Measurements from ENCODE around the gene TTLL10. TPM values are rescaled to one million over a fixed set of nuclear protein-coding genes. Genes with fewer than 3 reads are reported as not detected.

Gene TTLL10
- total RNA-seq, 2 experiments from 2014 or later, result not detected

DNA sequence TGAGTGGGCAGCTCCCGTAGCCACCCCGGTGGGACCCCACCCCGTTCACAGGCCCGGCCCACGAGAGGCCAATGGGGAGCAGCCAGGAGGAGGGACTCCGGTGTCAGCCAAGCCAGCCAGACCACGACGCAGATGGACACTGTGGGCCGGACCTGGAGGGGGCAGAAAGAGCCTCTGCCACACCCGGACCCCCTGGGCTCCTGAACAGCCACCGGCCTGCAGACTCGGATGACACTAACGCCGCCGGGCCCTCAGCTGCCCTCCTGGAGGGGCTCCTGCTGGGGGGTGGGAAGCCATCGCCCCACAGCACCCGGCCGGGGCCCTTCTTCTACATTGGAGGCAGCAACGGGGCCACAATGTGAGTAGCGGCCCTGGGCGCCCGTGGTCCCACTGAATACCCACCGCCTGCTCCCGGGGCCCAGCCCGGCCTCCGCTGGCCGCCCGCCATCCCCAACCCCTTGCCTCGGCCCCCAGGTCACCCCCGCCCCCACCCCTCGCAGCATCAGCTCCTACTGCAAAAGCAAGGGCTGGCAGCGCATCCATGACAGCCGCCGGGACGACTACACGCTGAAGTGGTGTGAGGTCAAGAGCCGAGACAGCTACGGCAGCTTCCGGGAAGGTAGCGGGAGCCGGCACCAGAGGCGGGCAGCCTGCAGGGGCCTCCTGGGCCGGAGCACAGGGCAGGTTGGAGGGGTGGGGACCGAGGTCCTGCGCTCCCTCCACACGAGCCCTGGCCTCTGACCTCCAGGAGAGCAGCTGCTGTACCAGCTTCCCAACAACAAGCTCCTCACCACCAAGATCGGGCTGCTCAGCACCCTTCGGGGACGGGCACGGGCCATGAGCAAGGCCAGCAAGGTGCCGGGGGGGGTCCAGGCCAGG, 6.5 kb downstream of the TTLL10 start:
- intact Hi-C loops (cut with micrococcal nuclease), result no loop called here
- CTCF ChIA-PET, result interaction anchor here (0.7 kb wide), 1 partner anchor 51 kb away, joined by 3 read pairs; no protein-coding TSS in a partner anchor

GRCh38 chr1:1181129-1181937, 7.7 kb downstream of the TTLL10 start:
- intact Hi-C loops (cut with micrococcal nuclease), result no loop called here
- Mint-ChIP-seq H3K27me3 (ENCODE audit: low read depth) (peaks cover 4% of the 10 kb centered on the region), H3K36me3 (ENCODE audit: low read depth) (no peaks in the 10 kb centered on the region), H3K9me3 (no peaks in the 10 kb centered on the region), H3K27ac (no peak overlapping the region), H3K4me1 (ENCODE audit: low read depth) (no peaks in the 10 kb centered on the region), H3K4me3 (no peak overlapping the region)
- CTCF ChIA-PET, result no interaction called here
- no peak for DNase-seq

More for the DNA sequence above, 6.5 kb downstream of the TTLL10 start:
- H3K36me3 Mint-ChIP-seq (ENCODE audit: low read depth), result no peaks in the 10 kb centered on the region
- H3K4me1 Mint-ChIP-seq (ENCODE audit: low read depth), result no peaks in the 10 kb centered on the region
- H3K4me3 Mint-ChIP-seq, result no peak overlapping the region
- DNase-seq, result no peak
- H3K9me3 Mint-ChIP-seq, result no peaks in the 10 kb centered on the region
- H3K27me3 Mint-ChIP-seq (ENCODE audit: low read depth), result peaks cover 4% of the 10 kb centered on the region
- no peak overlapping the region for H3K27ac Mint-ChIP-seq

DNA sequence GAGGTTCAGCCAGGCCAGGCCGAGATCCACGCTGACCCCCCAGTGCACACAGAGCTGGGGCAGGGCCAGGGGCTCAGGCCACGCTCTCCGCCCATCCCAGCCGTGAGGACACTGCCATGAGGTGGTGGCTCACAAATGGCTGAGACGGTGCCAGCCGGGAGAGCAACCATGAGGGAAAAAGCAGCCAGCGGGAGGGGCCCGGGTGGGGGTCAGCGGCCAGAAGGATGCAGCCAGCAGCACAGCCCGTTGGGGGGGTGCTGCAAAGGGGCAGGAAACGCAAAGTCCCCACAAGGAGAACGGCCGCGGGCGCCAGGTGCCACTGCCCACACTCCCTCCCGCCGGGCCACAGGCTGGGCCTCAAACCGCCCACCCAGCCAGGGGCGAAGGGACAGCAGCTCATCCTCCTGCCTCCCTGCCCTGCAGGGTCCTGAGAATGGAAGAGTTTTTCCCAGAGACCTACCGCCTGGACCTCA, 8.3 kb downstream of the TTLL10 start:
- no peak for DNase-seq
- Mint-ChIP-seq H3K9me3 (no peaks in the 10 kb centered on the region), H3K4me1 (ENCODE audit: low read depth) (no peaks in the 10 kb centered on the region), H3K4me3 (no peak overlapping the region), H3K36me3 (ENCODE audit: low read depth) (no peaks in the 10 kb centered on the region), H3K27ac (no peak overlapping the region), H3K27me3 (ENCODE audit: low read depth) (peaks cover 4% of the 10 kb centered on the region)
- intact Hi-C loops (cut with micrococcal nuclease), result no loop called here
- CTCF ChIA-PET, result interaction anchor here (0.6 kb wide), 1 partner anchor 278 kb away, joined by 5 read pairs; no protein-coding TSS in a partner anchor

DNA sequence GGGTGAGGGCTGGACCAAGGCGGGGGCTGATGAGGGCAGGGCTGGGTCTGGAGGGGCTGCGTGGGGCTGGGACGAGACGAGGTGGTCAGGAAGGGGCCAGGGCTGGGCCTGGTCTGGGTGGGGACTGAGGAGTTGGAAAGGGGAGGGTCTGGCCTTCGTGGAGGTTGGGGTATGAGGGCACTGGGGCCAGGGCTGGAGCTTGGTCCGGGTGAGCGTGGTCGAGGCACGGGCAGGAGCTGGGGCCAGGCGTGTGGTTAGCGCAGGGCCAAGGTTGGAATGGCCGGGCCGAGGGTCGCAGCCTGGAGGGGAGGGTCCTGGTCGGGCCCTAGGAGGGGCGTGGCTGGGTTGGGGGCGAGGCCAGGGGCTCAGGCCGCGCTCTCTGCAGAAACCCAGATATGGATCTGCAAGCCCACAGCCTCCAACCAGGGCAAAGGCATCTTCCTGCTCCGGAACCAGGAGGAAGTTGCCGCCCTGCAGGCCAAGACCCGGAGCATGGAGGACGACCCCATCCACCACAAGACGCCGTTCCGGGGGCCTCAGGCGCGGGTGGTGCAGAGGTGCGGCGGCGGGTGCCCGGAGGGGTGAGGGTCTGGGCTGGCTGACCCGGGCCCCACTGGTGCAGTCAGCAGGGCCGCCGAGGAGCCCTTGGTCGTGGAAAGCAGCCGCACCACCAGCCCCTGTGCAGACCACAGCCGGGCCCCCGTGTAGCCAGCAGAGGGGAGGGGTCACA, 9.0 kb downstream of the TTLL10 start:
- H3K9me3 Mint-ChIP-seq, result no peaks in the 10 kb centered on the region
- intact Hi-C loops (cut with micrococcal nuclease), result no loop called here
- no peaks in the 10 kb centered on the region for H3K4me1 Mint-ChIP-seq (ENCODE audit: low read depth)
- no peaks in the 10 kb centered on the region for H3K36me3 Mint-ChIP-seq (ENCODE audit: low read depth)
- CTCF ChIA-PET, result interaction anchor here (0.6 kb wide), 1 partner anchor 277 kb away, joined by 5 read pairs; no protein-coding TSS in a partner anchor
- DNase-seq, result no peak
- peaks cover 4% of the 10 kb centered on the region for H3K27me3 Mint-ChIP-seq (ENCODE audit: low read depth)
- no peak overlapping the region for H3K27ac Mint-ChIP-seq
- no peak overlapping the region for H3K4me3 Mint-ChIP-seq

- CTCF ChIA-PET, result no interaction called here
- Mint-ChIP-seq H3K27me3 (ENCODE audit: low read depth) (peaks cover 4% of the 10 kb centered on the region), H3K4me3 (no peak overlapping the region), H3K27ac (no peak overlapping the region), H3K4me1 (ENCODE audit: low read depth) (no peaks in the 10 kb centered on the region), H3K36me3 (ENCODE audit: low read depth) (no peaks in the 10 kb centered on the region), H3K9me3 (no peaks in the 10 kb centered on the region)
- intact Hi-C loops (cut with micrococcal nuclease), result no loop called here
- DNase-seq, result no peak
Measured at GRCh38 chr1:1183221-1183747, 9.6 kb downstream of the TTLL10 start.

GRCh38 chr1:1183833-1184775, 10.4 kb downstream of the TTLL10 start:
- H3K9me3 Mint-ChIP-seq, result no peaks in the 10 kb centered on the region
- no peaks in the 10 kb centered on the region for H3K4me1 Mint-ChIP-seq (ENCODE audit: low read depth)
- H3K36me3 Mint-ChIP-seq (ENCODE audit: low read depth), result no peaks in the 10 kb centered on the region
- no peak for DNase-seq
- no peak overlapping the region for H3K27ac Mint-ChIP-seq
- intact Hi-C loops (cut with micrococcal nuclease), result no loop called here
- no peak overlapping the region for H3K4me3 Mint-ChIP-seq
- CTCF ChIA-PET, result no interaction called here
- peaks cover 4% of the 10 kb centered on the region for H3K27me3 Mint-ChIP-seq (ENCODE audit: low read depth)

DNA sequence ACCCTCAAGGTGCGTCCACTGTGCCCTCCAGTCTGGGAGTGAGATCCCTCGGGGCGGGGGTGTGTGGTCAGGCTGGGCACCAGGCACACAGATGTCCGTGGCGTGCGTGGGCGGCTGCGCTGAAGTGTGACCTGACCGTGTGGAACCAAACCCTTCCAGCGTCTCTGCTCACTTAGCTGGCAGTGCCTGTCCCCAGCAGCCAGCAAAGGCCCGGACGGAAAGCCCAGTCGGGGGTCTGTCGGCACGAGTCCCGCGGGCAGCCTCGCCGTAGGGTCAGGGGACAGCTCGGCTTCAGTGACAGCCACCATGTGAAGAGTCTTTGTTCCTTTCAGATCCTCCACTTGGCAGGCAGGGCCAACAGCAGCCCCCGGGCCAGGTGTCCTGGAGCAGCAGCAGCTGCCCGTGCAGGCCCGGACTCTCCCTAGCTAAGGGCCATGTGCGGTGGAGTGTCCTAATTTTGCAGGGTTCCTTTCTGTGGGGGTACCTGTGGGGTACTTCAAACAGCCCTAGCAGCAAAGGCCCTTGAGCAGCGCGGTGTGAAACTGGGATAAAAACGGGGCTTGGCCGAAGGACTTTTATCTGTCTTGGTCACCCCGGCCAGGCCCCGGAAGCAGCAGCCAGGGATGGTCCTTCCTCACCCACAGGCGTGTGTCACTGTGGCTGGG, 11.6 kb downstream of the TTLL10 start:
- CTCF ChIA-PET, result no interaction called here
- Mint-ChIP-seq H3K4me3 (no peak overlapping the region), H3K27ac (no peak overlapping the region), H3K27me3 (ENCODE audit: low read depth) (peaks cover 4% of the 10 kb centered on the region), H3K9me3 (no peaks in the 10 kb centered on the region), H3K36me3 (ENCODE audit: low read depth) (no peaks in the 10 kb centered on the region), H3K4me1 (ENCODE audit: low read depth) (no peaks in the 10 kb centered on the region)
- DNase-seq, result no peak
- intact Hi-C loops (cut with micrococcal nuclease), result no loop called here

GRCh38 chr1:1187938-1188337, 14.3 kb downstream of the TTLL10 start:
- Mint-ChIP-seq H3K36me3 (ENCODE audit: low read depth) (no peaks in the 10 kb centered on the region), H3K4me1 (ENCODE audit: low read depth) (no peaks in the 10 kb centered on the region), H3K27me3 (ENCODE audit: low read depth) (no peaks in the 10 kb centered on the region), H3K4me3 (no peak overlapping the region), H3K9me3 (peaks cover 5% of the 10 kb centered on the region), H3K27ac (no peak overlapping the region)
- intact Hi-C loops (cut with micrococcal nuclease), result no loop called here
- CTCF ChIA-PET, result interaction anchor here (0.6 to 1.1 kb wide), 3 partner anchors 55 to 196 kb away, joined by 3 to 6 read pairs (median 5); no protein-coding TSS in a partner anchor
- no peak for DNase-seq

GRCh38 chr1:1189111-1189510, 15.4 kb downstream of the TTLL10 start:
- peaks cover 6% of the 10 kb centered on the region for H3K9me3 Mint-ChIP-seq
- H3K36me3 Mint-ChIP-seq (ENCODE audit: low read depth), result no peaks in the 10 kb centered on the region
- H3K4me3 Mint-ChIP-seq, result no peak overlapping the region
- no peak for DNase-seq
- intact Hi-C loops (cut with micrococcal nuclease), result no loop called here
- no peak overlapping the region for H3K27ac Mint-ChIP-seq
- no peaks in the 10 kb centered on the region for H3K4me1 Mint-ChIP-seq (ENCODE audit: low read depth)
- CTCF ChIA-PET, result no interaction called here
- no peaks in the 10 kb centered on the region for H3K27me3 Mint-ChIP-seq (ENCODE audit: low read depth)

GRCh38 chr1:1191734-1192133, 18.1 kb downstream of the TTLL10 start:
- CTCF ChIA-PET, result no interaction called here
- no peak overlapping the region for H3K4me3 Mint-ChIP-seq
- intact Hi-C loops (cut with micrococcal nuclease), result loop anchor here (5.0 kb wide), 1 partner anchor 34 kb away; no protein-coding TSS in a partner anchor
- no peak overlapping the region for H3K27ac Mint-ChIP-seq
- no peak for DNase-seq
- peaks cover 2% of the 10 kb centered on the region for H3K36me3 Mint-ChIP-seq (ENCODE audit: low read depth)
- no peaks in the 10 kb centered on the region for H3K27me3 Mint-ChIP-seq (ENCODE audit: low read depth)
- peaks cover 18% of the 10 kb centered on the region for H3K9me3 Mint-ChIP-seq
- no peaks in the 10 kb centered on the region for H3K4me1 Mint-ChIP-seq (ENCODE audit: low read depth)

- H3K27me3 Mint-ChIP-seq (ENCODE audit: low read depth), result no peaks in the 10 kb centered on the region
- peaks cover 2% of the 10 kb centered on the region for H3K36me3 Mint-ChIP-seq (ENCODE audit: low read depth)
- H3K27ac Mint-ChIP-seq, result no peak overlapping the region
- peaks cover 2% of the 10 kb centered on the region for H3K4me1 Mint-ChIP-seq (ENCODE audit: low read depth)
- H3K4me3 Mint-ChIP-seq, result no peak overlapping the region
- peaks cover 18% of the 10 kb centered on the region for H3K9me3 Mint-ChIP-seq
- intact Hi-C loops (cut with micrococcal nuclease), result loop anchor here (5.0 kb wide), 1 partner anchor 37 kb away; no protein-coding TSS in a partner anchor
- no peak for DNase-seq
- CTCF ChIA-PET, result no interaction called here
Measured at GRCh38 chr1:1194723-1195122, 21.0 kb downstream of the TTLL10 start.

All from activated naive CD4-positive, alpha-beta T cell treated with anti-CD3 and anti-CD28 coated beads for 36 hours (primary cell).